ENCODE data around the gene RESF1.

GRCh38 chr12:31991146-31991545 is 31.9 kb downstream of the RESF1 start:
- TF ChIP-seq, protein P1, sequence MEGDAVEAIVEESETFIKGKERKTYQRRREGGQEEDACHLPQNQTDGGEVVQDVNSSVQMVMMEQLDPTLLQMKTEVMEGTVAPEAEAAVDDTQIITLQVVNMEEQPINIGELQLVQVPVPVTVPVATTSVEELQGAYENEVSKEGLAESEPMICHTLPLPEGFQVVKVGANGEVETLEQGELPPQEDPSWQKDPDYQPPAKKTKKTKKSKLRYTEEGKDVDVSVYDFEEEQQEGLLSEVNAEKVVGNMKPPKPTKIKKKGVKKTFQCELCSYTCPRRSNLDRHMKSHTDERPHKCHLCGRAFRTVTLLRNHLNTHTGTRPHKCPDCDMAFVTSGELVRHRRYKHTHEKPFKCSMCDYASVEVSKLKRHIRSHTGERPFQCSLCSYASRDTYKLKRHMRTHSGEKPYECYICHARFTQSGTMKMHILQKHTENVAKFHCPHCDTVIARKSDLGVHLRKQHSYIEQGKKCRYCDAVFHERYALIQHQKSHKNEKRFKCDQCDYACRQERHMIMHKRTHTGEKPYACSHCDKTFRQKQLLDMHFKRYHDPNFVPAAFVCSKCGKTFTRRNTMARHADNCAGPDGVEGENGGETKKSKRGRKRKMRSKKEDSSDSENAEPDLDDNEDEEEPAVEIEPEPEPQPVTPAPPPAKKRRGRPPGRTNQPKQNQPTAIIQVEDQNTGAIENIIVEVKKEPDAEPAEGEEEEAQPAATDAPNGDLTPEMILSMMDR (conservative IDR thresholded peaks at IDR 0.05 in 1 of 2, IDR thresholded peaks at IDR 0.05 in 1 of 2; ENCODE audit: low read depth in 1 of 2, low read length in 2 of 2) = no peak
- no peak for TF ChIP-seq EZH2 (IDR thresholded peaks at IDR 0.05; ENCODE audit: low read length, missing control alignments)

All from fibroblast of lung (primary cell).